ENCODE data around the gene CCDC69. TPM values are rescaled to one million over a fixed set of nuclear protein-coding genes. Genes with fewer than 3 reads are reported as not detected.
A peak's percentile ranks its signal among the peaks of the same experiment; 100 is the strongest.

Gene CCDC69
- total RNA-seq, 4 donors from 2014 or later: 217 to 341 (median 285) TPM

DNA sequence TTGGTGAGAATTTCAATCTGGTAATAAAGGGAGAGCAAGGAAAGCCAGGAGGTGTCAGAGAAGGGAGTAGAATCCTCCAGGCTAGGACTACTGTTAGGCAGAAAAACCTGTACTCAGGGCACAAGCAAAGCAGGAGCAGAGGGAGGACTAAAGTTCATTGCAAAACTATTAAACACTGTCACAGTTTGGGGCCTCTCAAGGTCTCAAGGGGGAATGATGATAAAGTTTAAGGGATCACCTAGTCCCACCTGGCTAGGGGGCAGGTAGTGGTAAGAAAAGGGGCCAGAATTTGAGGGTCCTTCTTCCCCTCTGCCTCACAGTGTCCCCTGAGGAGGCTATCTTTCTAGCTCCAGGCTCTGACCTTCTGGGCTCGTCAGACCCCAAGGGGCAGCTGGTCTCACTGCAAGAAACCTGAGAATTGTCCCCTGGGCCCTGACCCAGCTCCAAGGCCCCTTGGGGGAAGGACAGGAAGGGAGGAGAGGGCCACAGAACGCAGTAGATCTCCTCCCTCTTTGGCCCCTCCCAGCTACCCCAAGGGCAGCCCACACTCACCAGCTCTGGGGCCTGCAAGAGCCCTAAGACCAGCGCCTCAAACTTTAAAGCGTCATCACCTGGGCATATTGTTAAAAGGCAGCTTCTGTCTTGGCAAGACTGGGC is 974 bp downstream of the CCDC69 start:
- intact Hi-C loops (cut with DNase I): no loop called here
- Histone ChIP-seq H3K4me3 (peak overlapping the region; percentile 89 to 99 (median 97)), H3K27ac (replicated peaks in 1 of 4) (peak overlapping the region; percentile 91 to 97 (median 96)), H3K4me1 (peaks cover 59 to 64% (median 61%) of the 10 kb centered on the region in 4 donors), H3K9me3 (no peaks in the 10 kb centered on the region), H3K27me3 (no peaks in the 10 kb centered on the region), H3K36me3 (no peaks in the 10 kb centered on the region)
- WGBS: 8% methylated on average over 3 of the region's 4 CpGs
- TF ChIP-seq POLR2AphosphoS5 (IDR thresholded peaks at IDR 0.05) (peak; percentile 44 to 49), EP300 (IDR thresholded peaks at IDR 0.05) (no peak)
- no peak for DNase-seq (ENCODE audit: extremely low spot score)

GRCh38 chr5:151222054-151222789 is 1.7 kb downstream of the CCDC69 start:
- WGBS: 53% methylated on average over 6 of the region's 6 CpGs
- Histone ChIP-seq H3K4me3 (peak overlapping the region; percentile 89 to 99 (median 97)), H3K9me3 (no peaks in the 10 kb centered on the region), H3K36me3 (no peaks in the 10 kb centered on the region), H3K27me3 (no peaks in the 10 kb centered on the region), H3K27ac (replicated peaks in 1 of 4) (peak overlapping the region; percentile 91 to 97 (median 96)), H3K4me1 (peaks cover 66 to 71% (median 68%) of the 10 kb centered on the region in 4 donors)
- intact Hi-C loops (cut with DNase I): no loop called here
- DNase-seq (ENCODE audit: extremely low spot score): no peak
- no peak for TF ChIP-seq POLR2A (IDR thresholded peaks at IDR 0.05; ENCODE audit: low read depth)
- TF ChIP-seq POLR2AphosphoS5 (IDR thresholded peaks at IDR 0.05): peak in 1 of 2 donors; percentile 70

- Histone ChIP-seq H3K36me3 (peaks cover 0 to 2% (median 0%) of the 10 kb centered on the region in 4 donors), H3K4me3 (peak overlapping the region; percentile 89 to 99 (median 97)), H3K27me3 (no peaks in the 10 kb centered on the region), H3K4me1 (peaks cover 73 to 77% (median 74%) of the 10 kb centered on the region in 4 donors), H3K9me3 (no peaks in the 10 kb centered on the region), H3K27ac (replicated peaks in 1 of 4) (peak overlapping the region; percentile 91 to 97 (median 96))
- 21% methylated on average over 3 of the region's 3 CpGs for WGBS
- DNase-seq (ENCODE audit: extremely low spot score): no peak
- peak in 1 of 2 donors; percentile 36 for TF ChIP-seq POLR2AphosphoS5 (IDR thresholded peaks at IDR 0.05)
- TF ChIP-seq EP300 (IDR thresholded peaks at IDR 0.05): no peak
- intact Hi-C loops (cut with DNase I): no loop called here
Measured at GRCh38 chr5:151221574-151221973, 2.3 kb downstream of the CCDC69 start.

GRCh38 chr5:151219789-151220188 is 4.1 kb downstream of the CCDC69 start:
- no peak for DNase-seq (ENCODE audit: extremely low spot score)
- peak overlapping the region in 1 of 4 donors; percentile 99 for H3K4me3 ChIP-seq
- peak overlapping the region; percentile 91 to 97 (median 96) for H3K27ac ChIP-seq (replicated peaks in 1 of 4)
- WGBS: 57% methylated on average over 7 of the region's 7 CpGs
- no peak for TF ChIP-seq EP300 (IDR thresholded peaks at IDR 0.05)
- TF ChIP-seq, protein P1, sequence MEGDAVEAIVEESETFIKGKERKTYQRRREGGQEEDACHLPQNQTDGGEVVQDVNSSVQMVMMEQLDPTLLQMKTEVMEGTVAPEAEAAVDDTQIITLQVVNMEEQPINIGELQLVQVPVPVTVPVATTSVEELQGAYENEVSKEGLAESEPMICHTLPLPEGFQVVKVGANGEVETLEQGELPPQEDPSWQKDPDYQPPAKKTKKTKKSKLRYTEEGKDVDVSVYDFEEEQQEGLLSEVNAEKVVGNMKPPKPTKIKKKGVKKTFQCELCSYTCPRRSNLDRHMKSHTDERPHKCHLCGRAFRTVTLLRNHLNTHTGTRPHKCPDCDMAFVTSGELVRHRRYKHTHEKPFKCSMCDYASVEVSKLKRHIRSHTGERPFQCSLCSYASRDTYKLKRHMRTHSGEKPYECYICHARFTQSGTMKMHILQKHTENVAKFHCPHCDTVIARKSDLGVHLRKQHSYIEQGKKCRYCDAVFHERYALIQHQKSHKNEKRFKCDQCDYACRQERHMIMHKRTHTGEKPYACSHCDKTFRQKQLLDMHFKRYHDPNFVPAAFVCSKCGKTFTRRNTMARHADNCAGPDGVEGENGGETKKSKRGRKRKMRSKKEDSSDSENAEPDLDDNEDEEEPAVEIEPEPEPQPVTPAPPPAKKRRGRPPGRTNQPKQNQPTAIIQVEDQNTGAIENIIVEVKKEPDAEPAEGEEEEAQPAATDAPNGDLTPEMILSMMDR (IDR thresholded peaks at IDR 0.05): peak; percentile 12 to 34 (median 29)
- TF ChIP-seq POLR2A (IDR thresholded peaks at IDR 0.05; ENCODE audit: low read depth): no peak
- TF ChIP-seq POLR2AphosphoS5 (IDR thresholded peaks at IDR 0.05): no peak
- no peaks in the 10 kb centered on the region for H3K9me3 ChIP-seq
- intact Hi-C loops (cut with DNase I): no loop called here
- peaks cover 0 to 9% (median 0%) of the 10 kb centered on the region in 4 donors for H3K36me3 ChIP-seq
- peaks cover 88 to 95% (median 91%) of the 10 kb centered on the region in 4 donors for H3K4me1 ChIP-seq
- H3K27me3 ChIP-seq: no peaks in the 10 kb centered on the region

DNA sequence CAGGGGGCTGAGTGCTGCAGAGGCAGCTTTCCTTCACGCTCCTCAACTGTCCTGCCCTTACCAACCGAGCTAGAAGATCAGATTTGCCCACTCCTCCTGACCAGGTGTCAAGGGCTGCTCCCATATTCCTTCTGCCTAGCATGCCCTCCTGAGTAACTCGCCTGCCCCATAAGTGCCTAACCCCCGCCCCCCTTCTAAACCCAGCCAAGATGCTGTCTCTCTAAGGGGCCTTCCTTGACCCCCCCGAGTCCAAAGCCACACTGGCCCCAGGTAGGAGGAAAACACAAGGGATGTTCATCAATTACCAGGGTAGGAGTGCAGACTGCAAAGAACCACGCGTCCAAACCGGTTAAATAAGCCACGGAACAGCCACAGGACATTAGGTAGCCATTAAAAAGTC is 4.8 kb downstream of the CCDC69 start:
- Histone ChIP-seq H3K36me3 (peaks cover 0 to 9% (median 0%) of the 10 kb centered on the region in 4 donors), H3K9me3 (no peaks in the 10 kb centered on the region), H3K4me1 (peaks cover 87 to 95% (median 91%) of the 10 kb centered on the region in 4 donors), H3K27ac (replicated peaks in 1 of 4) (peak overlapping the region; percentile 91 to 97 (median 96)), H3K4me3 (no peak overlapping the region), H3K27me3 (no peaks in the 10 kb centered on the region)
- DNase-seq (ENCODE audit: extremely low spot score): no peak
- TF ChIP-seq POLR2AphosphoS5 (IDR thresholded peaks at IDR 0.05): no peak
- intact Hi-C loops (cut with DNase I): no loop called here
- 88% methylated on average over 9 of the region's 9 CpGs for WGBS

DNA sequence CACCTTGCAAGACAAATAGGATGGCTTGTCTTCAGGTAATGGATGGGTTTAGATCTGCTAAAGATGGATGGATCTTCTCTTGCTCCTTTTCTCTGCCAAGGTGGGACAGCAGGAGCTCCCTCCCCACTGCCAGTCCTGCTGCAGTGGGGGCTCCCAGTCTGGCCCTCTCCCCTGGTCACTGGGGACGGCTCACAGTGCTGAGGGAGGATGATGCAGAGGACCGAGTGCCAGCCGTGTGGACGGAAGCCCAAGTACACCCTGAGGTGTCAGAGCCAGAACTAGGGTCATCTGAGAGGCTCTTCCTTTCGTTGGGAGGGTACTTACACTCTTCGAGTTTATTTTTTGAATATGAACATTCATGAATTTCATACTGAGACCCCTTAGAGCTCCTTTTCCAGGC is 5.7 kb downstream of the CCDC69 start:
- no peak for DNase-seq (ENCODE audit: extremely low spot score)
- Histone ChIP-seq H3K4me1 (peaks cover 96 to 100% (median 99%) of the 10 kb centered on the region in 4 donors), H3K36me3 (peaks cover 0 to 9% (median 0%) of the 10 kb centered on the region in 4 donors), H3K27me3 (no peaks in the 10 kb centered on the region), H3K4me3 (no peak overlapping the region), H3K9me3 (no peaks in the 10 kb centered on the region), H3K27ac (replicated peaks in 1 of 4) (peak overlapping the region; percentile 91 to 97 (median 96))
- WGBS: 62% methylated on average over 6 of the region's 6 CpGs
- intact Hi-C loops (cut with DNase I): no loop called here
- no peak for TF ChIP-seq POLR2AphosphoS5 (IDR thresholded peaks at IDR 0.05)
- no peak for TF ChIP-seq EP300 (IDR thresholded peaks at IDR 0.05)
- TF ChIP-seq POLR2A (IDR thresholded peaks at IDR 0.05; ENCODE audit: low read depth): no peak
- TF ChIP-seq, protein P1 (IDR thresholded peaks at IDR 0.05): no peak

Measured in esophagus muscularis mucosa (tissue), 4 donors.